Skeletal muscle satellite cell (primary cell): ENCODE results near the gene HAVCR2.

Experiments
- H3K27me3 ChIP-seq: 2 replicates; pipeline ENCODE4 v1.7.0; 2013; ENCODE audit warnings: low read length; ENCODE audit not compliant: control insufficient read depth, insufficient read depth
- H3K36me3 ChIP-seq: 2 replicates; pipeline ENCODE4 v1.7.0; 2013; ENCODE audit warnings: mild to moderate bottlenecking, control low read depth, low read length; ENCODE audit not compliant: insufficient read depth
- H3K4me1 ChIP-seq: 2 replicates; pipeline ENCODE4 v1.7.0; 2013; ENCODE audit warnings: low read length; ENCODE audit not compliant: control insufficient read depth, insufficient read depth
- H3K4me2 ChIP-seq: 2 replicates; pipeline ENCODE4 v1.7.0; 2013; ENCODE audit warnings: mild to moderate bottlenecking, low read length
- H3K4me3 ChIP-seq: 2 replicates; pipeline ENCODE4 v1.7.0; 2013; ENCODE audit warnings: low read length
- H3K9ac ChIP-seq: 2 replicates; pipeline ENCODE4 v1.7.0; 2013; ENCODE audit warnings: mild to moderate bottlenecking, low read depth, low read length, moderate library complexity
- H3K9me3 ChIP-seq: replicated peaks from 2 replicates; pipeline ENCODE4 v1.7.0; 2013; ENCODE audit warnings: mild to moderate bottlenecking, control low read depth, low read length

Gene HAVCR2

DNA sequence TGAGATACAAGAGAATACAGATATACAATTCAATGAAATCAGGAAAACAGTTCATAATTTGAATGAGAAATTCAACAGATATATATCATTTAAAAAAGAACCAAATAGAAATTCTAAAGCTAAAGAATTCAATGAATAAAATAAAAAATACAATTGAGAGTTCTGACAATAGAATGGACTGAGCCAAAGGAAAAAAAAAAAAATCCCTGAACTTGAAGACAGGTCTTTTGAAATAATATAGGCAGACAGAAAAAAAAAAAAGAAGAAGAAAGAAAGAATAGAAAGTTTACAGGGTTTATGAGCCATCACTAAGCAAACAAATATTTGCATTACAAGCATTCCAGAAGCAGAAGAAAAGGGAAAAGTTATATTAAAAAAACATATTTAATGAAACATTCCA is 12.9 kb upstream of the HAVCR2 start:
- Histone ChIP-seq H3K4me1 (no peaks in the 10 kb centered on the region), H3K9me3 (no peaks in the 10 kb centered on the region), H3K36me3 (no peaks in the 10 kb centered on the region), H3K4me3 (no peak overlapping the region), H3K4me2 (no peak overlapping the region), H3K27me3 (no peaks in the 10 kb centered on the region), H3K9ac (no peak overlapping the region)

DNA sequence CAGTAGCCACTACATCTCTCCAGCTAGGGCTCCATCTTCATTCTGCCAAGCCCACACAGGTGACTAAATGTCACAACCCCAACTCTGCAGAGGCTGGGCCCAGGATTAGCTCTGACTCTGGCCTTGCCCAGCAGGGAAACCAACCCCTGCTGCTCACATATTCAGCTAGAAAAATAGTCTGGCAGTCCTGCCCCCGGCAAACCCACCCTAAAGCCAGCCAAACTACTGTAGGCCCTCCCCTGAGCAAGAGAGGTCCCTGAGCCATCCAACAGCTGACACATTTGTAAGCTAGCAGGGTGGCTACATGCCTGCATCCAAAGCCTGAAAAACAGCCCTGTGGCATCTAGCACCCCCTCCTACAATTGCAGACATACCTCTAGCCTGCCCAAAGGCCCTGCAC is 11.3 kb upstream of the HAVCR2 start:
- H3K4me3 ChIP-seq, result no peak overlapping the region
- H3K4me2 ChIP-seq, result no peak overlapping the region

DNA sequence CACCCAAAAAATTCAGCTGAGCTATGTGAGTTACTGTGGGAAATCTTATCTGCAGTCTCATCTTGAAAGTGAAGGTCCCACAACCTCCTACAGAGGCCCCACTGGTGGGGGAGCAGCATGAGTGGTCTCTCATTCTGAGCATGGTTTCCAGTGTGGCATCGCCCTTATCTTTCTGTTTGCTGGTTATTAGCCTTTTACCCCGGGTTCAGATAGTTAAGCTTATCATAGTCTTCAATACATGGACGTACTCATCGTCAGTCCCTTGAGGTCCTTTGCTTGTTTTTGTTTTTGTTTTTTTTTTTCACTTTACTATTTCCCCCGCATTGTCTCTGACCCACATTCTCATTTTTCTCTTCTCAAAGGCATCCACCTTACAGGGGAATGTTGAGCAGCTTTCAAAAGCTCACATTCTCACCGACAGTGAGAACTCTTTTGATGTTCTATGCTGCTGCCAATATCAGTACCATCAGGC is 7.7 kb upstream of the HAVCR2 start:
- Histone ChIP-seq H3K4me1 (no peaks in the 10 kb centered on the region), H3K4me3 (no peak overlapping the region), H3K4me2 (no peak overlapping the region), H3K36me3 (no peaks in the 10 kb centered on the region), H3K9me3 (no peaks in the 10 kb centered on the region), H3K9ac (no peak overlapping the region), H3K27me3 (no peaks in the 10 kb centered on the region)

More for the DNA sequence above, 11.3 kb upstream of the HAVCR2 start:
- no peaks in the 10 kb centered on the region for H3K36me3 ChIP-seq
- no peaks in the 10 kb centered on the region for H3K9me3 ChIP-seq
- no peaks in the 10 kb centered on the region for H3K4me1 ChIP-seq
- no peaks in the 10 kb centered on the region for H3K27me3 ChIP-seq
- H3K9ac ChIP-seq, result no peak overlapping the region

DNA sequence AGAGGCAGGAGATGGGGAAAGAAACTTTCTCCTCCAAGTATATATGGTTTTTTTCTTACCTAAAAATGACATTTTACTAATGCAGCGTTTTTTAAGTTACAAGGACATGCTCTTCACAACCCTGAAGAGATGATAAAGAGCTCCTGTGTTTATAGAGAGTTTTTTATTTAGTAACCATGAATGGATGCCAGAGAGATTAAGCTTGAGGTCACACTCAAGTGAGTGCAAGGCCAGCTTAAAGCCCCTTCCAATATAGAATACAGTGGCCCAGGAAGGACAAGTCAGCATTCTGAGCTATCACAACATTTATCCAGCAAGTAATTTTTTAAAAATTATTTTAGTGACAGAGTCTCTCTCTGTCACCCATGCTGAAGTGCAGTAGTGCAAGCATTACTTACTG is 6.7 kb upstream of the HAVCR2 start:
- Histone ChIP-seq H3K4me2 (no peak overlapping the region), H3K36me3 (no peaks in the 10 kb centered on the region), H3K9me3 (no peaks in the 10 kb centered on the region), H3K27me3 (no peaks in the 10 kb centered on the region), H3K4me1 (no peaks in the 10 kb centered on the region), H3K4me3 (no peak overlapping the region), H3K9ac (no peak overlapping the region)

DNA sequence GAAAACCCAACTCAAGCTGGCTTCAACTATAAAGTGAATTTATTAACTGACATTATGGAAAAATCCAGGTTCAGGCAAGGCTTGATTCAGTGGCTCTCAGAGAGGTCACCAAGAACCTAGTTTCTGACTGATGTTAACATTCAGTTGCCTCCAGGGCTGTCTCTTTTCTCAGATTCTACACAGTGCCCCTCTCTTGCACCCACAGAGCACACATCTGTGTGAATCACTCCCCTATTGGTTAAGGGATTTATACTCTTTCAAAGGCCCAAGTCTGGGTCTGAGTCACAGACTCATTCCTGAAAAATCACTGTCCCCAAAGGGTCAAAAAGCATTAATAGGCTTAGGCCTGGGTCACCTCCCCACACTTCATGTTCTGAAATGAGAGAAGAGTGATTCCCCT is 6.2 kb upstream of the HAVCR2 start:
- Histone ChIP-seq H3K36me3 (no peaks in the 10 kb centered on the region), H3K4me2 (no peak overlapping the region), H3K4me3 (no peak overlapping the region), H3K4me1 (no peaks in the 10 kb centered on the region), H3K9ac (no peak overlapping the region), H3K9me3 (no peaks in the 10 kb centered on the region), H3K27me3 (no peaks in the 10 kb centered on the region)

DNA sequence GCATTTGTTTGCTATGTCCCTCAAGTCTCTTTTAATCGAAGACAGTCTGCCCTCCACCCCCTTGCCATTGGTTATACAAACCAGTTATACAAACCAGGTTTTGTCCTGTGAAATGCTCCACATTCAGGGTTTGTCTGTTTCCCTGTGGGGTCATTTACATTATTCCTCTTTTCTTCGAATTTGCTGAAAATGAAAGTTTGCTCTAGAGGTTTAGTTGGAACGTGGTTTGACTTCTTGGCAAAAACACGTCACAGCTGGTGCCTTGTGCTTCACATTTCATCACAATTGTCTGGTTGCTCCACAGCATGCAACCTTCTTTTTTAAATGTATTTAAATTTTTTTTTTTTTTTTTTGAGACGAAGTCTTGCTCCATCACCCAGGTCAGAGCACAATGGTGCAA is 4.2 kb upstream of the HAVCR2 start:
- H3K9ac ChIP-seq, result no peak overlapping the region
- no peaks in the 10 kb centered on the region for H3K4me1 ChIP-seq
- no peaks in the 10 kb centered on the region for H3K36me3 ChIP-seq
- H3K9me3 ChIP-seq, result no peaks in the 10 kb centered on the region
- H3K4me3 ChIP-seq, result no peak overlapping the region
- no peaks in the 10 kb centered on the region for H3K27me3 ChIP-seq
- no peak overlapping the region for H3K4me2 ChIP-seq

DNA sequence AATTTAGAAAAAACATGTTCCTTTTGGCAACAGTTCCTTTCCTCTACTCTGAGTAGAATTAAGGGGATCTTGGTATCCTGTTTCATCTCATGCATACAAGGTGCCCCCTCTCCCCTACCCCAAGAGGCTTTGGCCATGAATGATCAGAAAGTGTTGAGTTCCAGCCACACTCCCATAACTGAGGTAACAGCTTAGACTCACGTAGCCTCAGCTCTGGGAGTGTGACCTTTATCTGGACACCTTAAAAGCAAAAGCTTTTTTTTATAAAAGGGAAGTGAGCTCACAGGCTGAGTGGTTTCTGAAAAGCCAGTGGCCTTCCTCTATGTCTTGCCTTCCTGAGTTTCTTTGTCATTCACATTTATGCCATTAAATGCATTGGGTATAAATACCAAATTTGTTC is 900 bp upstream of the HAVCR2 start:
- H3K9ac ChIP-seq, result no peak overlapping the region
- H3K27me3 ChIP-seq, result no peaks in the 10 kb centered on the region
- no peaks in the 10 kb centered on the region for H3K36me3 ChIP-seq
- H3K4me3 ChIP-seq, result no peak overlapping the region
- H3K9me3 ChIP-seq, result no peaks in the 10 kb centered on the region
- no peak overlapping the region for H3K4me2 ChIP-seq
- no peaks in the 10 kb centered on the region for H3K4me1 ChIP-seq

DNA sequence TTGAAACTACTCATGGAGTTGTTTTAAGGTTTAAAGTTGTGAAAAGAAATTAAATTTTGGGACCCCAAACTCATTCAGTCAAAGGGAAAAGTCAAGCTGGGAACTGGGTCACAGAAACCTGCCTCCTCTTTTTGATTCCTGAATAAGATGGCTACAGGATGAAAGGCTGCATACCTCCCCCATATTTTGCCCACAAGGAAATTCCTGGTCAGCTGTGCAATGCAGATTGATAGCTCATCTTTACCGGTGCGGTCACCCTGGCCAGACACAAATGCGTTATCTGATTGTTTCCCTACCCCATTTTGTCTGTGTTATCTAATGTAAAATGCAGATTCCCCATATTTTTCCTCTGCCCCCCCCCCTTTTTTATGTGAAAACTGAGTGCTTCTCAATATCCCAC is 1.3 kb downstream of the HAVCR2 start:
- no peak overlapping the region for H3K4me2 ChIP-seq
- H3K36me3 ChIP-seq, result no peaks in the 10 kb centered on the region
- H3K4me1 ChIP-seq, result no peaks in the 10 kb centered on the region
- no peaks in the 10 kb centered on the region for H3K9me3 ChIP-seq
- no peaks in the 10 kb centered on the region for H3K27me3 ChIP-seq
- no peak overlapping the region for H3K4me3 ChIP-seq
- H3K9ac ChIP-seq, result no peak overlapping the region

DNA sequence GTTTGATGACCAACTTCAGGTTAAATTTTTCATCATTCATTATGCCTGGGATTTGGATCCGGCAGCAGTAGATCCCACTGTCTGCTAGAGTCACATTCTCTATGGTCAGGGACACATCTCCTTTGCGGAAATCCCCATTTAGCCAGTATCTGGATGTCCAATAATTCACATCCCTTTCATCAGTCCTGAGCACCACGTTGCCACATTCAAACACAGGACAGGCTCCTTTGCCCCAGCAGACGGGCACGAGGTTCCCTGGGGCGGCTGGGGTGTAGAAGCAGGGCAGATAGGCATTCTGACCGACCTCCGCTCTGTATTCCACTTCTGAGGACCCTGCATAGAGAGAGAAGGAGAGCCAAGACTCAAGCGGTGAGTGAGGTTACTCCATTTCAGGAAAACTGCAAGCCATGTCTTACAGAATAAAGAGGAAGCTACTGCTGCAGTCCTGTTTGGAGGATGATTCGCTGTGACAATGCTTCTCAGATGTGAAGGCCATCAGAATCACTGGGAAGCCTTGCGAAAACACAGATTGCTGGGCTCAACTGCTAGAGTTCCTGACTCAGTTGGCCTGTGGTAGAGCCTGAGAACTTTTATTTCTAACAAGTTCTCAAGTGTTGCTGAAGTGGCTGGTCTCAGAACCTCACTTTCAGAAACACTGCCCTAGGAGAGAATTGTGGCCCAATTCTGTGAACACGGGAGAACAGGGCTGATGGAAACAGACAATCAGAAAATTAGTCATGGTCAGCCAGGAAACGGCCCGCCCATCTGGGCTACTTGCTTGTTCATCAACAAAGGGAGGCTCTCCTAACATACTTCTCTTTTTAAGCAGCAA is 2.0 kb downstream of the HAVCR2 start:
- Histone ChIP-seq H3K4me3 (no peak overlapping the region), H3K27me3 (no peaks in the 10 kb centered on the region), H3K4me1 (no peaks in the 10 kb centered on the region), H3K36me3 (no peaks in the 10 kb centered on the region), H3K4me2 (no peak overlapping the region), H3K9ac (no peak overlapping the region), H3K9me3 (no peaks in the 10 kb centered on the region)

DNA sequence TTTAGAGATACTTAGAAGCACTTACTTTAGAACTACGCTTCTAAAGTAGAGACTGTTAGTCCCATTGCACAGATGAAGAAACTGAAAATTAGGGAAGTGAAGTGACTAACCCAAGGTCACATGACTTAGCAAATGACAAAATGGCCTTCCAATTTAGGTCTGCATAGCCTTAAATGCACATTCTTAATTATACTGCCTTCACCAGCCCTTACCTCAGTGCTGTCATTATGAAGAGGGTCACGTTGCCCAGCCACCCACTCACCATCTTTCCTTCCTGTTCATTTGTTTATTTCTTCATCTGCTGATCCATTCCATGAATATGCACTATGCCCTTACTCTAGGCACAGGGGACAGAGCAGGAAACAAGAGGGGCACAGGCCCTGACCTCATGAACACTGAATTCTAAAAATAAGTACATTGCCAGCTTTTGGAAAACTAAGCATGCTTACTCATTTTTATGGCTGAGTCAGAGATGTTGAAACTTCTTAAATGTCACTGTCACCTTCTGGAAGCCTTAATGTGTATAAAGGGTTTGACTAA is 8.6 kb downstream of the HAVCR2 start:
- no peak overlapping the region for H3K9ac ChIP-seq
- H3K27me3 ChIP-seq, result no peaks in the 10 kb centered on the region
- H3K4me1 ChIP-seq, result peaks cover 5% of the 10 kb centered on the region
- H3K36me3 ChIP-seq, result no peaks in the 10 kb centered on the region
- H3K9me3 ChIP-seq, result no peaks in the 10 kb centered on the region
- H3K4me2 ChIP-seq, result no peak overlapping the region
- no peak overlapping the region for H3K4me3 ChIP-seq

DNA sequence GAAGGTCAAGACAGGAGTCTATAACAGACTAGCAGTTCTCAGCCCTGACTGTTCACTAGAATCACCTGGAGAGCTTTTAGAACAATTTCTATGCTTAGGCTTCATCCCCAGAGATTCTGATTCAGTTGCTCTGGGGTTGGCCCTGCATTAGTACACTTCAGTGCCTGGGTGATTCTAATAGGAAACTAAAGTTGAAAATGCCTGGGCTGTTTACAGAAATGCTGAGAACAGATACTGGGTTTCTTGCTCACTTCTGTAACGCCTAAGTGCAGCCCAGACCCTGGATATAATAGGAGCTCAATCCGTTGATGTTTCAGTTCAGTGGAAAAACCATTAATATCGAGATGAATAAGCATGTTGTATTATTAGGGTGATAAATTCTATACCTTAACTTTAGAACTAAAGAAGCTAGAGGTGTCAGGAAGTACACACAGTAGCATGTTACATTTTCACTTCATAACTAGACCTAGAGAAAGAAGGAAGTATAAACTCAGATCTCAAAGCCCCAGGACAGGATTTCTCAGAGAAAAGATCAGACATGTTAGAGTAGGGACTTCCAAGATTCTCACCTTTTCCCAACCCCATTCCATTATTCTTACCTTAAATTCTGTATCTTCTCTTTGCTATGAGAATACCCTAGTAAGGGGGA is 20.4 kb downstream of the HAVCR2 start:
- H3K27me3 ChIP-seq, result peaks cover 3% of the 10 kb centered on the region

More for the DNA sequence above, 20.4 kb downstream of the HAVCR2 start:
- no peak overlapping the region for H3K4me3 ChIP-seq
- no peaks in the 10 kb centered on the region for H3K9me3 ChIP-seq
- H3K36me3 ChIP-seq, result no peaks in the 10 kb centered on the region
- no peaks in the 10 kb centered on the region for H3K4me1 ChIP-seq
- no peak overlapping the region for H3K9ac ChIP-seq
- H3K4me2 ChIP-seq, result no peak overlapping the region
